IMR-90 (cell line): ENCODE data around the gene MFSD12. TPM values are rescaled to one million over a fixed set of nuclear protein-coding genes. Genes with fewer than 3 reads are reported as not detected.

ENCODE experiments used
- ATAC-seq: fragments of 200-7000 bp; cut with Tn5 transposase; 2 replicates; pipeline ENCODE4 v1.9.1; 2020; ENCODE audit warnings: low read depth, mild to moderate bottlenecking, moderate library complexity
- BruUV-seq: library from RNA; stranded (reverse); fragments of 400-500 nt; replicated peaks from 2 replicates; lab custom pipeline; 2021; lab: Mats Ljungman, UMichigan
- CTCF ChIA-PET: fragments of 300-600 bp; formaldehyde crosslinking; extraction: SDS; loops from one replicate; lab custom pipeline; 2021; ENCODE audit warnings: antibody characterized with exemption; lab: Yijun Ruan, JAX
- POLR2A ChIA-PET: fragments of 300-600 bp; sonication (Branson Sonifier 250); formaldehyde crosslinking; loops from one replicate; lab custom pipeline; 2022; ENCODE audit warnings: antibody characterized with exemption; ENCODE audit not compliant: unreplicated experiment; lab: Charles Lee
- DNase-seq: peaks from one replicate; pipeline ENCODE4 v3.0.0; 2013
- H2AFZ ChIP-seq: replicated peaks from 2 replicates; pipeline ENCODE3; 2013; ENCODE audit warnings: low read length, mild to moderate bottlenecking; ENCODE audit not compliant: poor library complexity
- H2AK5ac ChIP-seq: 2 replicates; pipeline ENCODE4 v1.6.1; 2013; ENCODE audit warnings: low read depth, low read length, inconsistent platforms
- H2AK9ac ChIP-seq: replicated peaks from 2 replicates; pipeline ENCODE3; 2013; ENCODE audit warnings: mild to moderate bottlenecking, low read depth, low read length, moderate library complexity; ENCODE audit not compliant: poor library complexity
- H2BK120ac ChIP-seq: 2 replicates; pipeline ENCODE4 v1.6.1; 2013; ENCODE audit warnings: low read depth, low read length, inconsistent platforms
- H2BK15ac ChIP-seq: 3 replicates; pipeline ENCODE4 v1.6.1; 2013; ENCODE audit warnings: low read depth, low read length, inconsistent platforms
- H2BK20ac ChIP-seq: 2 replicates; pipeline ENCODE4 v1.6.1; 2013; ENCODE audit warnings: low read depth, mild to moderate bottlenecking, inconsistent platforms, low read length, moderate library complexity
- H2BK5ac ChIP-seq: 2 replicates; pipeline ENCODE4 v1.6.1; 2013; ENCODE audit warnings: mild to moderate bottlenecking, low read depth, low read length, inconsistent platforms; ENCODE audit not compliant: poor library complexity, severe bottlenecking
- H3K14ac ChIP-seq: replicated peaks from 2 replicates; pipeline ENCODE4 v1.6.1; 2013; ENCODE audit warnings: low read depth, low read length, inconsistent platforms
- H3K18ac ChIP-seq: 2 replicates; pipeline ENCODE4 v1.6.1; 2013; ENCODE audit warnings: low read depth, low read length, control low read depth
- H3K23ac ChIP-seq: 2 replicates; pipeline ENCODE4 v1.6.1; 2013; ENCODE audit warnings: low read depth, low read length, inconsistent platforms
- H3K27ac ChIP-seq: 2 replicates; pipeline ENCODE4 v1.5.1; 2013; ENCODE audit warnings: mild to moderate bottlenecking, control low read depth, low read length; ENCODE audit not compliant: insufficient read depth
- H3K27me3 ChIP-seq: 2 replicates; pipeline ENCODE4 v1.6.1; 2013; ENCODE audit warnings: low read length; ENCODE audit not compliant: control insufficient read depth, insufficient read depth
- H3K36me3 ChIP-seq: 2 replicates; pipeline ENCODE4 v1.6.1; 2013; ENCODE audit warnings: low read length, mixed read lengths; ENCODE audit not compliant: control insufficient read depth, insufficient read depth
- H3K4ac ChIP-seq: 2 replicates; pipeline ENCODE4 v1.6.1; 2013; ENCODE audit warnings: low read depth, low read length, inconsistent platforms
- H3K4me1 ChIP-seq: 2 replicates; pipeline ENCODE4 v1.6.1; 2013; ENCODE audit warnings: low read length, mixed read lengths; ENCODE audit not compliant: control insufficient read depth, insufficient read depth
- H3K4me2 ChIP-seq: 2 replicates; pipeline ENCODE4 v1.6.1; 2013; ENCODE audit warnings: low read depth, mild to moderate bottlenecking, control low read depth, low read length, moderate library complexity
- H3K4me3 ChIP-seq: 2 replicates; pipeline ENCODE4 v1.5.1; 2013; ENCODE audit warnings: low read depth, mild to moderate bottlenecking, control low read depth, low read length, moderate library complexity; ENCODE audit not compliant: insufficient read depth
- H3K56ac ChIP-seq: 2 replicates; pipeline ENCODE4 v1.6.1; 2013; ENCODE audit warnings: low read length, inconsistent platforms; ENCODE audit not compliant: insufficient read depth; ENCODE audit errors: extremely low read depth
- H3K79me1 ChIP-seq, 2 experiments: 2 replicates each; pipeline ENCODE4 v1.6.1; 2013; ENCODE audit warnings: low read length in 2 of 2, inconsistent platforms in 1 of 2, low read depth in 1 of 2
- H3K9ac ChIP-seq: 2 replicates; pipeline ENCODE4 v1.6.1; 2013; ENCODE audit warnings: low read depth, low read length, control low read depth
- H3K9me1 ChIP-seq: 2 replicates; pipeline ENCODE4 v1.6.1; 2013; ENCODE audit warnings: low read length, inconsistent platforms; ENCODE audit not compliant: insufficient read depth
- H3K9me3 ChIP-seq: 2 replicates; pipeline ENCODE4 v1.6.1; 2013; ENCODE audit warnings: low read length; ENCODE audit not compliant: control insufficient read depth, insufficient read depth
- H4K20me1 ChIP-seq: 2 replicates; pipeline ENCODE4 v1.6.1; 2013; ENCODE audit warnings: low read length, inconsistent platforms; ENCODE audit not compliant: insufficient read depth
- H4K5ac ChIP-seq: 2 replicates; pipeline ENCODE4 v1.6.1; 2013; ENCODE audit warnings: mild to moderate bottlenecking, low read depth, low read length, control low read depth
- H4K8ac ChIP-seq, 2 experiments: 2 replicates each; pipeline ENCODE4 v1.6.1; 2013; ENCODE audit warnings: low read depth in 2 of 2, low read length in 2 of 2, control low read depth in 1 of 2, inconsistent platforms in 1 of 2
- H4K91ac ChIP-seq: 2 replicates; pipeline ENCODE4 v1.6.1; 2013; ENCODE audit warnings: low read depth, low read length, inconsistent platforms; ENCODE audit not compliant: insufficient read depth
- BHLHE40 ChIP-seq: fragments of 150-350 bp; IDR thresholded peaks from 2 replicates; pipeline ENCODE4 v1.6.1; 2016; ENCODE audit warnings: mild to moderate bottlenecking, low read depth, low read length
- CEBPB ChIP-seq: IDR thresholded peaks from 2 replicates; pipeline ENCODE4 v1.6.1; 2012; ENCODE audit warnings: low read depth, low read length, improper control_type of control experiment
- CTCF ChIP-seq: conservative IDR thresholded peaks from 2 replicates; pipeline ENCODE4 v1.5.1; 2012; ENCODE audit warnings: mild to moderate bottlenecking, low read depth, low read length, improper control_type of control experiment
- ELK1 ChIP-seq: fragments of 150-350 bp; IDR thresholded peaks from 2 replicates; pipeline ENCODE4 v1.6.1; 2016; ENCODE audit warnings: low read depth, mild to moderate bottlenecking, low read length, moderate library complexity, borderline replicate concordance
- FOS ChIP-seq: fragments of 150-350 bp; IDR thresholded peaks from 2 replicates; pipeline ENCODE4 v1.6.1; 2016; ENCODE audit warnings: low read depth, low read length
- MAZ ChIP-seq: IDR thresholded peaks from 2 replicates; pipeline ENCODE4 v1.6.1; 2012; ENCODE audit warnings: low read depth, mild to moderate bottlenecking, low read length, improper control_type of control experiment, moderate library complexity, borderline replicate concordance
- MXI1 ChIP-seq: IDR thresholded peaks from 2 replicates; pipeline ENCODE4 v1.6.1; 2012; ENCODE audit warnings: low read depth, mild to moderate bottlenecking, low read length, moderate library complexity, borderline replicate concordance
- NFE2L2 ChIP-seq: fragments of 150-350 bp; IDR thresholded peaks from 2 replicates; pipeline ENCODE4 v1.6.1; 2016; ENCODE audit warnings: low read depth, mild to moderate bottlenecking, low read length
- POLR2A ChIP-seq: IDR thresholded peaks from 2 replicates; pipeline ENCODE4 v1.6.1; 2012; ENCODE audit warnings: mild to moderate bottlenecking, low read depth, low read length
- RAD21 ChIP-seq: IDR thresholded peaks from 2 replicates; pipeline ENCODE4 v1.6.1; 2012; ENCODE audit warnings: low read length, improper control_type of control experiment
- RCOR1 ChIP-seq: IDR thresholded peaks from 2 replicates; pipeline ENCODE4 v1.6.1; 2012; ENCODE audit warnings: mild to moderate bottlenecking, low read length, improper control_type of control experiment; ENCODE audit not compliant: insufficient replicate concordance
- RFX5 ChIP-seq: IDR thresholded peaks from 2 replicates; pipeline ENCODE4 v1.8.0; 2012; ENCODE audit warnings: low read depth, mild to moderate bottlenecking, low read length, moderate library complexity
- WGBS, 2 experiments: methylation state at CpG; one replicate each; pipeline versions ENCODE4 v1.1.5 to v1.1.7; 2013; ENCODE audit warnings: missing lambda C conversion rate in 2 of 2; ENCODE audit not compliant: insufficient read length in 1 of 2; ENCODE audit errors: extremely low coverage in 2 of 2; 5-methylcytosine and 5-hydroxymethylcytosine counted together
- dilution Hi-C: fragments of 300-500 bp; cut with HindIII; formaldehyde crosslinking; loops from one replicate; pipeline ENCODE4 v1.14.3; 2018; ENCODE audit warnings: low sequenced_read_pairs; ENCODE audit not compliant: unreplicated experiment
- in situ Hi-C: fragments of 300-500 bp; cut with MboI; formaldehyde crosslinking; loops from 3 replicates; pipeline ENCODE4 v1.14.3; 2019; ENCODE audit warnings: low sequenced_read_pairs, inconsistent platforms, mixed read lengths
- intact Hi-C: fragments of 100-400 bp; cut with micrococcal nuclease; formaldehyde crosslinking; loops from 2 replicates; pipeline ENCODE4 v1.10.0; 2022
- polyA plus RNA-seq, 3 experiments: library from polyadenylated mRNA; depleted of rRNA; stranded (reverse); fragments of >200 nt; gene quantifications; 2 replicates each; pipeline ENCODE4 v1.2.3, GENCODE V29; 2012; ENCODE audit warnings: low replicate concordance in 1 of 3
- total RNA-seq: library from RNA; depleted of rRNA; stranded (reverse); fragments of >200 nt; gene quantifications from 2 replicates; pipeline ENCODE4 v1.2.3, GENCODE V29; 2012
- TF ChIP-seq, protein P1 (sequence below): fragments of 150-350 bp; IDR thresholded peaks from 2 replicates; pipeline ENCODE4 v1.6.1; 2017; ENCODE audit warnings: mild to moderate bottlenecking, antibody characterized with exemption, low read length, low read depth

The MFSD12 gene
- total and polyA plus RNA-seq, 2 of the 4 experiments (the other 2 are of a cell fraction): 20.4 to 77.2 TPM

DNA sequence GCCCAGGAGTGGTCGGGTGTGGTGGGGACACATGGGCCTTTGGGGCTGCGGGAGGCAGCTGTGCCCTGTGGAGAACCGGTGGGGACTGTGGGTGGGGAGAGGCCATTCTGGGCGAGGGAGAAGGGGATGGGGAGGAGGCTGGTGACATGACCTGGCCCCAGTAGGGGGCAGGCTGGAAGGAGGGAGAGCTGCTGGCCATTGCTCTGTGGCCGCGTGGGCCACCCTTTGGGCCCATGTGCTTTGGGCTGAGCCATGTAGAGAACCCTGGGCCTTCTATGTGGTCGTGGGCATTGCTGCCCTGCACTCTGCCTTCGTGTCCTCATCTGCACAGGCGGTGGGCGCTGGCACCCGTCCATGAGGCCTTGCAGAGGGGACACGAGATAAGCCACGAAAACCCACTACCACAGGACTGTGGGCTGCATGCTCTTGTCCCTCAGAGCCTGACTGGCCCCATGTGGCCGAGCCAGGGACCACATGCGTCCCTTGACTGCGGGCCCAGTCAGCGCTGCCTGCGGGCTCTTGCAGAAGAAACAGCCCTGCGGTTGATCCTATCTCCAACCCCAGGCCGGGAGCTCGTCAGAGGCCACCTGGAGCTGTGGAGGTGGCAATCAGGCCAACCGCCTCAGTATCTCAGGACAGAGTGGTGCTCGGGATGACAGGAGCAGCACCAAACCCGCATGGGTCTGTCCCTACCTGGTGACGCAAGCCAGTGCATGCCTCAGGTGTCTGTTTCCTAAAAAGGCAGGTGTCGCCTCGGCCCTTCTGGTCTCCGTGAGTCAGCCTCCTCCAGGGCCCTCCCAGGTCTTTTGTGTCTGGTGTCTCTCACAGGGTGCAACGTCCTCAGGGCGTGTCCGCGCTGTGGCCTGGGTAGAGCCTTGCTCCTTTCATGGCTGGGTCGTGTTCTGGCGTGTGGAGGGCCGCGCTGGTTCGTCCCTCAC is 37.0 kb downstream of the MFSD12 start:
- intact Hi-C loops (no loop called here), in situ Hi-C loops (no loop called here), dilution Hi-C loops (no loop called here)
- Histone ChIP-seq H3K9me1 (peaks cover 20% of the 10 kb centered on the region), H2BK5ac (no peak overlapping the region), H3K14ac (no peak overlapping the region), H2BK20ac (no peak overlapping the region), H3K9ac (no peak overlapping the region), H2AK9ac (no peak overlapping the region), H3K36me3 (peaks cover 32% of the 10 kb centered on the region), H4K8ac (no peak overlapping the region), H3K27me3 (no peaks in the 10 kb centered on the region), H3K4me1 (peaks cover 7% of the 10 kb centered on the region), H2AFZ (no peak overlapping the region), H3K4ac (no peak overlapping the region), H3K4me2 (no peak overlapping the region), H2AK5ac (no peak overlapping the region), H3K9me3 (no peaks in the 10 kb centered on the region), H4K5ac (no peak overlapping the region), H4K91ac (no peak overlapping the region), H3K79me1 (peaks cover 19 to 91% of the 10 kb centered on the region in 2 experiments), H4K20me1 (peaks cover 96% of the 10 kb centered on the region), H3K23ac (no peak overlapping the region), H2BK15ac (no peak overlapping the region), H2BK120ac (no peak overlapping the region), H3K4me3 (no peak overlapping the region), H3K27ac (no peak overlapping the region), H3K18ac (no peak overlapping the region), H3K56ac (no peak overlapping the region)
- ChIA-PET CTCF (no interaction called here), POLR2A (no interaction called here)
- DNase-seq (no peak), ATAC-seq (no peak)
- TF ChIP-seq NFE2L2: no peak
- no peak for TF ChIP-seq MAZ
- TF ChIP-seq CEBPB: no peak
- TF ChIP-seq POLR2A: no peak
- TF ChIP-seq FOS: no peak
- TF ChIP-seq RAD21: no peak
- TF ChIP-seq ELK1: no peak
- no peak for TF ChIP-seq MXI1
- TF ChIP-seq RCOR1: no peak
- no peak for TF ChIP-seq RFX5
- TF ChIP-seq, protein P1, sequence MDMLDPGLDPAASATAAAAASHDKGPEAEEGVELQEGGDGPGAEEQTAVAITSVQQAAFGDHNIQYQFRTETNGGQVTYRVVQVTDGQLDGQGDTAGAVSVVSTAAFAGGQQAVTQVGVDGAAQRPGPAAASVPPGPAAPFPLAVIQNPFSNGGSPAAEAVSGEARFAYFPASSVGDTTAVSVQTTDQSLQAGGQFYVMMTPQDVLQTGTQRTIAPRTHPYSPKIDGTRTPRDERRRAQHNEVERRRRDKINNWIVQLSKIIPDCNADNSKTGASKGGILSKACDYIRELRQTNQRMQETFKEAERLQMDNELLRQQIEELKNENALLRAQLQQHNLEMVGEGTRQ: no peak
- no peak for TF ChIP-seq BHLHE40
- TF ChIP-seq CTCF: no peak
- BruUV-seq: no TSS peak
- 99% methylated on average over 14 of the region's 37 CpGs; no CpG with 5 or more reads in 1 of the 2 experiments for WGBS, 2 experiments
